ENCODE data around the gene NTSR1. TPM values are rescaled to one million over a fixed set of nuclear protein-coding genes. Genes with fewer than 3 reads are reported as not detected.

NTSR1 gene
- total and polyA plus RNA-seq, 7 donors = 0.01 to 0.08 (median 0.05) TPM; not detected in 3

DNA sequence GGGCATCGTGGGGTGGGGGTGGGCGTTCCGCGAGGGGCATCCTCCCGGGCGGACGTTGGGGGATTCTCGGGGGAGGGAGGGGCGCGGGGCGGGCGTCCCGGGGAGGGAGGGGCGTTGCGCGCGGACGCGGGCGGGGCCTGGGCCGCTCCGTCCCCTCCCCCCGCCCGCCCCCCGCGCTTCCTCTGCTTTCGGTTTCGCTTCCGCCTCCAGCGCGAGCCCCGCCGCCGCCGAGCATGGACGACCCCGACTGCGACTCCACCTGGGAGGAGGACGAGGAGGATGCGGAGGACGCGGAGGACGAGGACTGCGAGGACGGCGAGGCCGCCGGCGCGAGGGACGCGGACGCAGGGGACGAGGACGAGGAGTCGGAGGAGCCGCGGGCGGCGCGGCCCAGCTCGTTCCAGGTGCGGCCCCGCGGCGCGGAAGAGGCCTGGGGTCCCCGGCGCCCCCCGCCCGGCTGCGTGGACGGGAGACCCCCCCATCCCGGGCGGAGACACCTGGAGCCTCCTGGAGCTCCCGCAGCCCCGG is 96.1 kb downstream of the NTSR1 start, which contains the start of gene OGFR:
OGFR (plus strand) TSS at position 209 of the 528 bp plus-strand sequence; CDS start at position 234, 25 bp downstream.
- peaks cover 31% of the 10 kb centered on the region for H3K4me1 ChIP-seq
- no peaks in the 10 kb centered on the region for H3K27me3 ChIP-seq (ENCODE audit: insufficient read depth in 3 of 3, low read length in 2 of 3)
- DNase-seq = peak; percentile 66 to 80
- H3K4me3 ChIP-seq = peak within 1 kb of the TSS; percentile 84
- peak within 1 kb of the TSS; percentile 68 for H3K27ac ChIP-seq
- no peaks in the 10 kb centered on the region for H3K9me3 ChIP-seq
- ATAC-seq = peak in 1 of 4 donors; percentile 32
- 1% methylated on average over 30 to 70 of the region's 77 CpGs for WGBS, 3 donors
- H3K36me3 ChIP-seq (ENCODE audit: insufficient read depth in 1 of 2, low read depth in 1 of 2) = peaks cover 2 to 38% of the 10 kb centered on the region in 2 donors
- TF ChIP-seq, protein P1, sequence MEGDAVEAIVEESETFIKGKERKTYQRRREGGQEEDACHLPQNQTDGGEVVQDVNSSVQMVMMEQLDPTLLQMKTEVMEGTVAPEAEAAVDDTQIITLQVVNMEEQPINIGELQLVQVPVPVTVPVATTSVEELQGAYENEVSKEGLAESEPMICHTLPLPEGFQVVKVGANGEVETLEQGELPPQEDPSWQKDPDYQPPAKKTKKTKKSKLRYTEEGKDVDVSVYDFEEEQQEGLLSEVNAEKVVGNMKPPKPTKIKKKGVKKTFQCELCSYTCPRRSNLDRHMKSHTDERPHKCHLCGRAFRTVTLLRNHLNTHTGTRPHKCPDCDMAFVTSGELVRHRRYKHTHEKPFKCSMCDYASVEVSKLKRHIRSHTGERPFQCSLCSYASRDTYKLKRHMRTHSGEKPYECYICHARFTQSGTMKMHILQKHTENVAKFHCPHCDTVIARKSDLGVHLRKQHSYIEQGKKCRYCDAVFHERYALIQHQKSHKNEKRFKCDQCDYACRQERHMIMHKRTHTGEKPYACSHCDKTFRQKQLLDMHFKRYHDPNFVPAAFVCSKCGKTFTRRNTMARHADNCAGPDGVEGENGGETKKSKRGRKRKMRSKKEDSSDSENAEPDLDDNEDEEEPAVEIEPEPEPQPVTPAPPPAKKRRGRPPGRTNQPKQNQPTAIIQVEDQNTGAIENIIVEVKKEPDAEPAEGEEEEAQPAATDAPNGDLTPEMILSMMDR (IDR thresholded peaks at IDR 0.05) = no peak
- intact Hi-C loops (cut with DNase I) = loop anchor here in 1 of 2 donors (5.0 to 10.0 kb wide), 3 partner anchors 130 to 420 kb away; partner anchors contain the start of genes GID8 and RPS21

DNA sequence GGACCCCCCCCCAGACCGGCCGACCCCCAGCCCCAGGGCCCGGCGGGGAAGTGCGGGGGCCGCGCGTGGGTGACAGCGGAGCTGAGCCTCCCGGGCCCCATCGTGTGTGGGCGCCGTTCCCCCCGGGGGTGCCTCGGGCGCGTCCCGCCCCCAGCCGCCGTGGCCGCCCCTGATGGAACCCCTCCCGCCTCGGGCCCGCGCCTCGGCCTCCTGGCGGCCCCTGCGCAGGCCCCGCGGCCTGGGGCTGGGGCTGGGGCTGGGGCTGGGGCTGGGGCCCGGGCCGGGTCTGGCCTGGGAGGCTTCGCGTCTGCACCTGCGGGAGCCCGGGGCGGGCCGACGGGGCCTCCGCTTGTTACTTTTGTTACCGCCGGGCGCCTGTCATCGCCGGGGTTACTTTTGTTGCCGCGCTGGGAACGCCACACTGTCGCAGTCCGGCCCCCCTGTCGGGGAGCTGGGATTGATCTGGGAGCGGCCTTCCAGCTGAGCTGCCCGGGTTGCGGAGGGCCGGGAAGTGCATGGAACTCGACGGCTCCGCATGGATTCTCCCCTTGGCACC is 96.6 kb downstream of the NTSR1 start:
- H3K36me3 ChIP-seq (ENCODE audit: insufficient read depth in 1 of 2, low read depth in 1 of 2) = peaks cover 2 to 38% of the 10 kb centered on the region in 2 donors
- TF ChIP-seq, protein P1 (IDR thresholded peaks at IDR 0.05) = no peak
- H3K27ac ChIP-seq = peak overlapping the region; percentile 68
- DNase-seq (no peak), ATAC-seq (peak in 2 of 4 donors; percentile 7 to 14)
- no peaks in the 10 kb centered on the region for H3K27me3 ChIP-seq (ENCODE audit: insufficient read depth in 3 of 3, low read length in 2 of 3)
- peaks cover 31% of the 10 kb centered on the region for H3K4me1 ChIP-seq
- WGBS, 3 donors = 1 to 2% (median 1%) methylated on average over 23 to 58 of the region's 58 CpGs
- peak overlapping the region; percentile 84 for H3K4me3 ChIP-seq
- intact Hi-C loops (cut with DNase I) = loop anchor here in 1 of 2 donors (5.0 to 10.0 kb wide), 3 partner anchors 130 to 420 kb away; partner anchors contain the start of genes GID8 and RPS21
- H3K9me3 ChIP-seq = no peaks in the 10 kb centered on the region

DNA sequence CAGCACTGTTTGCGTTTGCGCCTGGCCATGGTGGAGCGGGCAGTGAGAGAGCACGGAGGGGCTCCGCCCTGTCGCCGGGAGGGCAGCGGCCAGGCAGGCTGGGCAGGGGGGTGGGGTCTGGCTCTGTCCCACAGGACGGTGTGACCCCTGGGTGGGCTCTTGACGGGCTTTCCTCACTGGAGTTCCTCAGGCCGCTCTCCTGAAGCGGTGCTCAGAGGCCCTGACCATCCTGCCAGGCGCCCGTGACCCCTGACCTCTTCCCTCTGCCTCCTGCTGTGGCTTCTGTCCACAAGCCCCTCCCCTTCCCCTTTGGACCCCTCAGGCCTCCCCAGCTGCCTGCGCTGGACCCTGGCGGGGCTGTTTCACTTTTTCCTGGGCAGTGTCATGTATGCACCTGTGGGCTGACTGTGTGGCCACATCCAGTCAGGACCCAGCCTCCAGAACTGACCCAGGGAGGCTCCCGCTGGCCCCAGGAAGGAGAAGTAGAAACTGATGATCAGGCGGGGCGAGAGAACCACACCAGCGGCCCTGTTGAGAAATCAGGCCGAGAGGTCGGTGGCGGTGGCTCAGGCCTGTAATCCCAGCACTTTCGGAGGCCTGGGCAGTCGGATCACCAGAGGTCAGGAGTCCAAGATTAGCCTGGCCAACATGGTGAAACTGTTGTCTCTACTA is 97.2 kb downstream of the NTSR1 start:
- no peaks in the 10 kb centered on the region for H3K9me3 ChIP-seq
- peaks cover 31% of the 10 kb centered on the region for H3K4me1 ChIP-seq
- ATAC-seq (peak; percentile 14 to 69 (median 49)), DNase-seq (peak; percentile 66 to 75)
- intact Hi-C loops (cut with DNase I) = loop anchor here (2.0 to 10.0 kb wide), 4 partner anchors 129 to 421 kb away; partner anchors contain the start of genes GID8 (in 1 of the 2) and RPS21 (in 1 of the 2)
- no peaks in the 10 kb centered on the region for H3K27me3 ChIP-seq (ENCODE audit: insufficient read depth in 3 of 3, low read length in 2 of 3)
- peaks cover 2 to 38% of the 10 kb centered on the region in 2 donors for H3K36me3 ChIP-seq (ENCODE audit: insufficient read depth in 1 of 2, low read depth in 1 of 2)
- peak overlapping the region; percentile 68 for H3K27ac ChIP-seq
- H3K4me3 ChIP-seq = peak overlapping the region; percentile 84
- TF ChIP-seq, protein P1 (IDR thresholded peaks at IDR 0.05) = no peak
- 25 to 34% (median 31%) methylated on average over 20 to 25 of the region's 25 CpGs for WGBS, 3 donors

DNA sequence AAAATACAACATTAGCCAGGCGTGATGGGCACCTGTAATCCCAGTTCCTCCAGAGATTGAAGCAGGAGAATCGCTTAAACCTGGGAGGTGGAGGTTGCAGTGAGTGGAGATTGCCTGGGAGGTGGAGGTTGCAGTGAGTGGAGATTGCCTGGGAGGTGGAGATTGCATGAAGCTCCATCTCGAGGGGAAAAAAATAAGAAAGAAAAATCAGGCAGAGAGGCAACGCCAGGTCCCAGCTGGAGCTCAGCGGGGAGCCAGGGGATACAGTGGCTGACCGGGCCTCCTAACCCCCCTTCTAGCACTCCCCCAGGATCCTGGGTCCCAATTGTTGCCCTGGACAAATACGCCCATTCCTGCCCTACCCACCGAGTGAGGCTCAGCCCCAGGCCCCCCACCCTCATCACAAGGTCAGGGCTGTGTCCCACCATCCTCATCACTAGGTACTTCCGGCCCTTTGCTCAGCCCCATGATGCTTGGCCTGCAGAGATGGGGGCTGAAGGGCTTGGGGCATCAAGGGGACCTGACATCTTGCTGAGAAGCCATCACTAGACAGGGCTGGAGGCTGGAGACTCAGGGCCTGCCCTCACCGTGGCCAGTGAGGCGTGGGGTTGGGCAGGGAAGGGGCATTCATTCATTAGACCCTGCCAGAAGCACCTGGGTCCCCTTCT is 97.9 kb downstream of the NTSR1 start:
- Histone ChIP-seq H3K27me3 (ENCODE audit: insufficient read depth in 3 of 3, low read length in 2 of 3) (no peaks in the 10 kb centered on the region), H3K36me3 (ENCODE audit: insufficient read depth in 1 of 2, low read depth in 1 of 2) (peaks cover 2 to 44% of the 10 kb centered on the region in 2 donors), H3K9me3 (no peaks in the 10 kb centered on the region), H3K4me1 (peaks cover 26% of the 10 kb centered on the region), H3K27ac (peak overlapping the region; percentile 68), H3K4me3 (peak overlapping the region; percentile 84)
- WGBS, 3 donors = 63 to 75% (median 65%) methylated on average over 11 of the region's 11 CpGs
- TF ChIP-seq, protein P1 (IDR thresholded peaks at IDR 0.05) = no peak
- DNase-seq = no peak
- intact Hi-C loops (cut with DNase I) = loop anchor here (2.0 to 10.0 kb wide), 4 partner anchors 128 to 422 kb away; partner anchors contain the start of genes GID8 (in 1 of the 2) and RPS21 (in 1 of the 2)
- no peak for ATAC-seq
